Keratinocyte (primary cell): ENCODE results near the gene SUN1. TPM values are rescaled to one million over a fixed set of nuclear protein-coding genes. Genes with fewer than 3 reads are reported as not detected.

Experiments used
- DNase-seq: peaks from one replicate; pipeline ENCODE4 v3.0.0-alpha.2; 2011; ENCODE audit warnings: low read depth, missing footprints, low spot score
- FAIRE-seq: peaks from 2 replicates; lab custom pipeline; 2011; peaks lifted over from hg19 to GRCh38; lab: Jason Lieb, UNC
- H2AFZ ChIP-seq: 2 replicates; pipeline ENCODE4 v1.6.0; 2012; ENCODE audit warnings: low read length, control low read depth, inconsistent platforms; ENCODE audit not compliant: control insufficient read depth
- H3K27ac ChIP-seq: 2 replicates; pipeline ENCODE4 v1.5.1; 2011; ENCODE audit warnings: low read length; ENCODE audit not compliant: control insufficient read depth, insufficient read depth
- H3K27me3 ChIP-seq: 3 replicates; pipeline ENCODE4 v1.6.0; 2011; ENCODE audit warnings: low read length; ENCODE audit not compliant: control insufficient read depth, insufficient read depth; ENCODE audit errors: extremely low read depth
- H3K36me3 ChIP-seq, 2 experiments: 2 replicates in 1 of 2; 3 replicates in 1 of 2; pipeline ENCODE4 v1.5.1; 2011; ENCODE audit warnings: low read length in 2 of 2, mild to moderate bottlenecking in 1 of 2; ENCODE audit not compliant: control insufficient read depth in 2 of 2, insufficient read depth in 2 of 2; ENCODE audit errors: extremely low read depth in 1 of 2
- H3K4me1 ChIP-seq: 3 replicates; pipeline ENCODE4 v1.5.1; 2011; ENCODE audit warnings: low read length; ENCODE audit not compliant: control insufficient read depth, insufficient read depth; ENCODE audit errors: extremely low read depth
- H3K4me2 ChIP-seq: 3 replicates; pipeline ENCODE4 v1.6.0; 2011; ENCODE audit warnings: low read depth, low read length; ENCODE audit not compliant: control insufficient read depth, insufficient read depth; ENCODE audit errors: extremely low read depth
- H3K4me3 ChIP-seq, 3 experiments: fragments of 200-600 bp in 1 of 3; sonication (generic) in 1 of 3; 2 replicates in 2 of 3; 3 replicates in 1 of 3; pipeline ENCODE4 v1.5.1; 2011 to 2016; ENCODE audit warnings: low read length in 3 of 3, mild to moderate bottlenecking in 3 of 3, control low read depth in 2 of 3, inconsistent platforms in 1 of 3, low read depth in 1 of 3, mixed read lengths in 1 of 3, mixed run types in 1 of 3, moderate library complexity in 1 of 3; ENCODE audit not compliant: control insufficient read depth in 2 of 3, insufficient read depth in 2 of 3; ENCODE audit errors: extremely low read depth in 1 of 3
- H3K79me2 ChIP-seq: 2 replicates; pipeline ENCODE4 v1.6.0; 2012; ENCODE audit warnings: low read length; ENCODE audit not compliant: control insufficient read depth, insufficient read depth
- H3K9ac ChIP-seq: 3 replicates; pipeline ENCODE4 v1.6.0; 2011; ENCODE audit warnings: low read length; ENCODE audit not compliant: control insufficient read depth, insufficient read depth; ENCODE audit errors: extremely low read depth
- H3K9me1 ChIP-seq: 3 replicates; pipeline ENCODE4 v1.6.0; 2011; ENCODE audit warnings: low read length; ENCODE audit not compliant: control insufficient read depth, insufficient read depth; ENCODE audit errors: extremely low read depth
- H3K9me3 ChIP-seq: 2 replicates; pipeline ENCODE4 v1.5.1; 2012; ENCODE audit warnings: low read depth, low read length; ENCODE audit not compliant: control insufficient read depth
- H4K20me1 ChIP-seq: 3 replicates; pipeline ENCODE4 v1.6.0; 2011; ENCODE audit warnings: low read length; ENCODE audit not compliant: control insufficient read depth, insufficient read depth; ENCODE audit errors: extremely low read depth
- CTCF ChIP-seq, 3 experiments: IDR thresholded peaks in 1 of 3; conservative IDR thresholded peaks in 1 of 3; optimal IDR thresholded peaks in 1 of 3; 2 replicates in 2 of 3; 3 replicates in 1 of 3; pipeline versions ENCODE3 to v1.5.1; 2011; ENCODE audit warnings: low read length in 3 of 3, mild to moderate bottlenecking in 3 of 3, moderate library complexity in 2 of 3, control low read depth in 1 of 3, inconsistent platforms in 1 of 3; ENCODE audit not compliant: insufficient read depth in 2 of 3; ENCODE audit errors: extremely low read depth in 1 of 3
- EZH2 ChIP-seq: IDR thresholded peaks from one replicate; pipeline ENCODE4 v1.6.1; 2012; ENCODE audit warnings: inconsistent platforms, mild to moderate bottlenecking, low read length, moderate library complexity
- dilution Hi-C: fragments of 300-500 bp; cut with MboI; formaldehyde crosslinking; loops from one replicate; pipeline ENCODE4 v1.7.0; 2020; ENCODE audit warnings: low sequenced_read_pairs; ENCODE audit not compliant: extremely low pct_ligation_motif_present
- polyA plus RNA-seq, 5 experiments: library from polyadenylated mRNA; depleted of rRNA in 3 of 5; stranded (reverse) in 3 of 5; stranded (forward) in 1 of 5; unstranded in 1 of 5; fragments of >200 nt; gene quantifications; 1 replicate in 1 of 5; 2 replicates in 3 of 5; 3 replicates in 1 of 5; pipeline versions ENCODE4 v1.2.1 to v1.2.3, GENCODE V29; 2011 to 2012; ENCODE audit warnings: missing spikeins in 2 of 5, low read depth in 1 of 5, low replicate concordance in 1 of 5

The SUN1 gene
- polyA plus RNA-seq, 1 donor (not counting 4 experiments of a cell fraction or from before 2014, with no cell fraction given): 166 TPM

GRCh38 chr7:831596-832166, 595 bp upstream of the SUN1 start:
- dilution Hi-C loops: no loop called here
- H3K9ac ChIP-seq: peak overlapping the region; percentile 97
- peaks cover 54% of the 10 kb centered on the region for H3K79me2 ChIP-seq
- peaks cover 62% of the 10 kb centered on the region for H3K4me1 ChIP-seq
- H3K9me3 ChIP-seq: no peaks in the 10 kb centered on the region
- peaks cover 0 to 8% of the 10 kb centered on the region in 2 experiments for H3K36me3 ChIP-seq
- no peaks in the 10 kb centered on the region for H3K9me1 ChIP-seq
- TF ChIP-seq EZH2: no peak
- H3K27me3 ChIP-seq: no peaks in the 10 kb centered on the region
- H2AFZ ChIP-seq: no peak overlapping the region
- FAIRE-seq (peak; percentile 78), DNase-seq (peak; percentile 90)
- H4K20me1 ChIP-seq: no peaks in the 10 kb centered on the region
- H3K4me3 ChIP-seq: peak overlapping the region in 2 of 3 experiments; percentile 54 to 67
- peak overlapping the region; percentile 81 for H3K4me2 ChIP-seq
- peak overlapping the region; percentile 100 for H3K27ac ChIP-seq

- no peak for TF ChIP-seq EZH2
- no peak for TF ChIP-seq CTCF (optimal IDR thresholded peaks at IDR 0.05 in 1 of 3, IDR thresholded peaks at IDR 0.05 in 1 of 3, conservative IDR thresholded peaks at IDR 0.05 in 1 of 3; ENCODE audit: extremely low read depth in 1 of 3, insufficient read depth in 2 of 3, low read length in 3 of 3)
- DNase-seq (no peak), FAIRE-seq (no peak)
- Histone ChIP-seq H3K4me2 (peak overlapping the region; percentile 81), H3K9me3 (no peaks in the 10 kb centered on the region), H3K27ac (peak overlapping the region; percentile 100), H3K36me3 (peaks cover 0 to 10% of the 10 kb centered on the region in 2 experiments), H4K20me1 (no peaks in the 10 kb centered on the region), H3K27me3 (no peaks in the 10 kb centered on the region), H3K9me1 (no peaks in the 10 kb centered on the region), H3K4me1 (peaks cover 71% of the 10 kb centered on the region), H3K9ac (peak overlapping the region; percentile 97), H3K4me3 (peak overlapping the region in 2 of 3 experiments; percentile 34 to 67), H3K79me2 (peaks cover 55% of the 10 kb centered on the region), H2AFZ (no peak overlapping the region)
- dilution Hi-C loops: no loop called here
These were observed 720 bp downstream of the SUN1 start for GRCh38 chr7:832968-833424.
